Measurements from ENCODE around the gene MRPS2. TPM values are rescaled to one million over a fixed set of nuclear protein-coding genes. Genes with fewer than 3 reads are reported as not detected.

MRPS2 gene
- total and polyA plus RNA-seq, 9 of the 15 experiments (the other 6 are each of a cell fraction or from before 2014, with no cell fraction given): 8.0 to 167 (median 81.3) TPM

DNA sequence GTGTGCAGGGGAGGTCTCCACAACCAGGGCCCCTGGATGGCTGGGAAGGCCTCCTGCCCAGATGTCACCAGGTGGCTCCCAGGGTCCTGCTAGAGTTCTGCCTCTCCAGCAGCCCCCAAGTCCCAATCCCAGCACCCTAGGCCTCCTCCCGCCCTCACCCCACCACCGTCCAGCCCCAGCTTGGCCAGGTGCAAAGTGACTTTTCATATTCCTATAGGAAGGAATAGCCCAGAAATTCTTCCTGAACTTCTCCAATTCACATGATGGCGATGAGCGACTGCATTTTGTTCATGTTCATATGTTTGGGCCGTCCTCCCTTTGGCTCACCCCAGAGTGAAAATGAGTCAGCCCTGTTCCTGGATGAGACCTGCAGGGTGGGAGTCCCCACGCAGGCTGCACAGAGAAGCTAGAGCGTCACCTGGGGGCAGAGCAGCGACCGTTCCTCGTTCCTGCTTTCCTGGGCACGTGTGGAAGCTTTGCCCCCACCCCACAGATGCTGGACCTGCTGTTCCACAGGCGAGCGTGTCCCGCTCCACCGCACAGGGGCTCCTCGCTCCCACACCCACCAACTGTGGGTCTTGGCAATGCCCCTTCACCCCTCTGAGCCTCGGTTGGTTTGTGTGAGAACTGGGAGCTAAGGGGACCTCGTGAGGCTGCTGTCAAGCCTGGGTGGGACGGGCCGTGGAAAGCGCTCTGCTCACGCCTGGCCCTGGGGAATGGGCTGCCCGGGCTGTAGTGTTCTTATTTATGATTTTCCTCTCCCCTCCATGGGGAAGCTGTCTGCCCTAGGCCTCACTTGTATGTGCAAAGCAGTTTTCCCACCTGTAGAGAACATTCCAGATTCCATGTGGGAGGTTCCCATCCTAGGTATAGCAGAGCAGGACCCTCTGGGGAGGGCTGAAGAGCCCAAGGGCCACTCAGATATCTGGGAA lies 6.9 kb downstream of the MRPS2 start:
- in situ Hi-C loops (cut with MboI): no loop called here

DNA sequence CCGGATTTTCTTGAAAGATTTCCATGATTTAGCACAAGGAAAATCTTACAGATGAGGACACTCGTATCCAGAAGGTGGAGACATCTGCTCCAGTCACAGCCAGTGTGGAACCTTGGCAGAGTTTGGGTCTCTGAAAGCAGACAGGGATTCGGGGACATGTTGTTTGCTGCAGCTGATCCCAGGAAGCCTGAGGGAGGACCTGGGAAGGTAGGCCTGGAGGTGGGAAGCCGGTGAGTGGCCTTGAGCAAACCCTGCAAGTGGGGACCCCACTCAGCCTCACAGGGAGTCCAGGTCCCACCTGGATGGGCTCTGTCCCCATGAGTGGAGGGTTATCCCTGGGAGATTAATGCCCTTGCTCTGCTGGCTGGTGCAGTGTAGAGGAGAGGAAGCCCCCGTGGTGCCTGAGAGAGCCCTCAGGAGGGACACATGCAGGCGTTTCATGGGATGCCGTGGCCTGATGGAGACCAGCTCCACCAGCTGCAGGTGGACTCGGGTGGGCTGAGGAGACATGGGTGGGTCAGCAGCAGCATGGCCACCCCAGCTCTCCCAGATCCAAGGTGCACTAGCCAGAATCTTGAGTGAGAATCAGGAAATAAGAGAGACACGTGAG lies 7.8 kb downstream of the MRPS2 start:
- FAIRE-seq (no peak), ATAC-seq (no peak), DNase-seq (ENCODE audit: extremely low read depth in 1 of 4, low spot score in 3 of 4) (no peak)
- ChIA-PET CTCF (ENCODE audit: low intra/inter-chr PET ratio) (no interaction called here), POLR2A (no interaction called here)
- Histone ChIP-seq H3K27me3 (ENCODE audit: control insufficient read depth in 2 of 2, insufficient read depth in 2 of 2, low read length in 2 of 2) (no peaks in the 10 kb centered on the region), H3K36me3 (ENCODE audit: control insufficient read depth, insufficient read depth, low read length) (peaks cover 23% of the 10 kb centered on the region; the same call in 2 of the 3 replicates), H3K9me1 (ENCODE audit: control insufficient read depth, insufficient read depth, low read length) (no peaks in the 10 kb centered on the region), H3K9ac (ENCODE audit: insufficient read depth in 1 of 2, low read depth in 2 of 2, low read length in 2 of 2) (no peak overlapping the region), H4K20me1 (replicated peaks; ENCODE audit: control insufficient read depth, insufficient read depth, low read length) (peaks cover 13% of the 10 kb centered on the region), H3K4me1 (replicated peaks in 1 of 2; ENCODE audit: control insufficient read depth in 2 of 2, insufficient read depth in 2 of 2, low read length in 2 of 2) (peaks cover 40 to 48% of the 10 kb centered on the region in 2 experiments), H3K4me3 (no peak overlapping the region), H3K79me2 (ENCODE audit: control insufficient read depth, insufficient read depth, low read length) (peaks cover 13% of the 10 kb centered on the region; the same call in 1 of the 3 replicates), H3K9me3 (replicated peaks; ENCODE audit: control insufficient read depth, insufficient read depth, low read depth, low read length) (no peaks in the 10 kb centered on the region), H3K4me2 (ENCODE audit: insufficient read depth, low read length) (no peak overlapping the region), H2AFZ (ENCODE audit: low read depth, low read length) (no peak overlapping the region), H3K27ac (ENCODE audit: extremely low read depth, low read depth, low read length) (no peak overlapping the region)
- intact Hi-C loops (cut with micrococcal nuclease): no loop called here
- 75% methylated on average over 9 of the region's 9 CpGs for WGBS (ENCODE audit: insufficient coverage, low coverage, missing lambda C conversion rate)
- in situ Hi-C loops (cut with MboI): no loop called here
- BruUV-seq (replicated peaks): no TSS peak
- TF ChIP-seq ESRRA (IDR thresholded peaks at IDR 0.05; ENCODE audit: borderline replicate concordance, low read depth) (no peak), ZNF507 (tag; conservative IDR thresholded peaks at IDR 0.05) (no peak), ZNF766 (CRISPR knock-in tag; conservative IDR thresholded peaks at IDR 0.05) (no peak), TGIF2 (CRISPR knock-in tag; IDR thresholded peaks at IDR 0.05) (no peak)
- TF ChIP-seq, protein P1, sequence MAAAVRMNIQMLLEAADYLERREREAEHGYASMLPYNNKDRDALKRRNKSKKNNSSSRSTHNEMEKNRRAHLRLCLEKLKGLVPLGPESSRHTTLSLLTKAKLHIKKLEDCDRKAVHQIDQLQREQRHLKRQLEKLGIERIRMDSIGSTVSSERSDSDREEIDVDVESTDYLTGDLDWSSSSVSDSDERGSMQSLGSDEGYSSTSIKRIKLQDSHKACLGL (CRISPR knock-in tag; IDR thresholded peaks at IDR 0.05; ENCODE audit: borderline replicate concordance, poor library complexity, severe bottlenecking): no peak
- TF ChIP-seq, protein P2, sequence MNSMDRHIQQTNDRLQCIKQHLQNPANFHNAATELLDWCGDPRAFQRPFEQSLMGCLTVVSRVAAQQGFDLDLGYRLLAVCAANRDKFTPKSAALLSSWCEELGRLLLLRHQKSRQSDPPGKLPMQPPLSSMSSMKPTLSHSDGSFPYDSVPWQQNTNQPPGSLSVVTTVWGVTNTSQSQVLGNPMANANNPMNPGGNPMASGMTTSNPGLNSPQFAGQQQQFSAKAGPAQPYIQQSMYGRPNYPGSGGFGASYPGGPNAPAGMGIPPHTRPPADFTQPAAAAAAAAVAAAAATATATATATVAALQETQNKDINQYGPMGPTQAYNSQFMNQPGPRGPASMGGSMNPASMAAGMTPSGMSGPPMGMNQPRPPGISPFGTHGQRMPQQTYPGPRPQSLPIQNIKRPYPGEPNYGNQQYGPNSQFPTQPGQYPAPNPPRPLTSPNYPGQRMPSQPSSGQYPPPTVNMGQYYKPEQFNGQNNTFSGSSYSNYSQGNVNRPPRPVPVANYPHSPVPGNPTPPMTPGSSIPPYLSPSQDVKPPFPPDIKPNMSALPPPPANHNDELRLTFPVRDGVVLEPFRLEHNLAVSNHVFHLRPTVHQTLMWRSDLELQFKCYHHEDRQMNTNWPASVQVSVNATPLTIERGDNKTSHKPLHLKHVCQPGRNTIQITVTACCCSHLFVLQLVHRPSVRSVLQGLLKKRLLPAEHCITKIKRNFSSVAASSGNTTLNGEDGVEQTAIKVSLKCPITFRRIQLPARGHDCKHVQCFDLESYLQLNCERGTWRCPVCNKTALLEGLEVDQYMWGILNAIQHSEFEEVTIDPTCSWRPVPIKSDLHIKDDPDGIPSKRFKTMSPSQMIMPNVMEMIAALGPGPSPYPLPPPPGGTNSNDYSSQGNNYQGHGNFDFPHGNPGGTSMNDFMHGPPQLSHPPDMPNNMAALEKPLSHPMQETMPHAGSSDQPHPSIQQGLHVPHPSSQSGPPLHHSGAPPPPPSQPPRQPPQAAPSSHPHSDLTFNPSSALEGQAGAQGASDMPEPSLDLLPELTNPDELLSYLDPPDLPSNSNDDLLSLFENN (IDR thresholded peaks at IDR 0.05; ENCODE audit: low read depth in 2 of 2, low read length in 2 of 2): no peak

More for the DNA sequence above, 6.9 kb downstream of the MRPS2 start:
- Histone ChIP-seq H3K4me1 (replicated peaks in 1 of 2; ENCODE audit: control insufficient read depth in 2 of 2, insufficient read depth in 2 of 2, low read length in 2 of 2) (peaks cover 34 to 53% of the 10 kb centered on the region in 2 experiments), H3K9me3 (replicated peaks; ENCODE audit: control insufficient read depth, insufficient read depth, low read depth, low read length) (no peaks in the 10 kb centered on the region), H3K9ac (ENCODE audit: insufficient read depth in 1 of 2, low read depth in 2 of 2, low read length in 2 of 2) (peak overlapping the region; percentile 36 to 86; a peak in 3 of 4 replicates), H2AFZ (ENCODE audit: low read depth, low read length) (peak overlapping the region; percentile 77), H3K9me1 (ENCODE audit: control insufficient read depth, insufficient read depth, low read length) (no peaks in the 10 kb centered on the region), H3K4me3 (no peak overlapping the region), H3K27ac (ENCODE audit: extremely low read depth, low read depth, low read length) (peak overlapping the region; percentile 74), H3K36me3 (ENCODE audit: control insufficient read depth, insufficient read depth, low read length) (peaks cover 32% of the 10 kb centered on the region; the same call in 2 of the 3 replicates), H4K20me1 (replicated peaks; ENCODE audit: control insufficient read depth, insufficient read depth, low read length) (peaks cover 13% of the 10 kb centered on the region), H3K27me3 (ENCODE audit: control insufficient read depth in 2 of 2, insufficient read depth in 2 of 2, low read length in 2 of 2) (no peaks in the 10 kb centered on the region), H3K79me2 (ENCODE audit: control insufficient read depth, insufficient read depth, low read length) (peaks cover 22% of the 10 kb centered on the region), H3K4me2 (ENCODE audit: insufficient read depth, low read length) (peak overlapping the region; percentile 64; the same call in 1 of the 2 replicates)
- intact Hi-C loops (cut with micrococcal nuclease): no loop called here
- no peak for TF ChIP-seq PHF8 (IDR thresholded peaks at IDR 0.05; ENCODE audit: borderline replicate concordance, low read length)
- no peak for TF ChIP-seq SP1 (CRISPR knock-in tag; IDR thresholded peaks at IDR 0.05)
- TF ChIP-seq OTX1 (CRISPR knock-in tag; IDR thresholded peaks at IDR 0.05): no peak
- TF ChIP-seq JUND (IDR thresholded peaks at IDR 0.05; ENCODE audit: borderline replicate concordance, low read depth, low read length): peak; percentile 17; the same call in 1 of the 2 replicates
- TF ChIP-seq JUND (tag; IDR thresholded peaks at IDR 0.05; ENCODE audit: borderline replicate concordance, low read depth, low read length): no peak
- ATAC-seq (no peak), DNase-seq (ENCODE audit: extremely low read depth in 1 of 4, low spot score in 3 of 4) (peak in 1 of 4 experiments; percentile 21), FAIRE-seq (peak; percentile 26)
- POLR2A ChIA-PET: interaction anchor here (1.2 kb wide), 1 partner anchor 58 kb away, joined by 3 read pairs; no protein-coding TSS in a partner anchor
- BruUV-seq (replicated peaks): no TSS peak
- 84% methylated on average over 15 of the region's 23 CpGs for WGBS (ENCODE audit: insufficient coverage, low coverage, missing lambda C conversion rate)
- CTCF ChIA-PET (ENCODE audit: low intra/inter-chr PET ratio): no interaction called here
